Liver (tissue), 9 donors: ENCODE measurements around the gene GAN. TPM values are rescaled to one million over a fixed set of nuclear protein-coding genes. Genes with fewer than 3 reads are reported as not detected.

ENCODE experiments used
- DNase-seq: peaks from one replicate; pipeline ENCODE4 v3.0.0-alpha.2; 2017; ENCODE audit warnings: low spot score
- H3K27ac ChIP-seq, 2 donors: one replicate each; pipeline ENCODE4 v1.7.0; 2013; ENCODE audit warnings: inconsistent platforms in 2 of 2, low read length in 2 of 2, control low read depth in 1 of 2, low read depth in 1 of 2, mild to moderate bottlenecking in 1 of 2
- H3K27me3 ChIP-seq, 4 donors: one replicate each; pipeline versions ENCODE4 v1.6.1 to v1.7.0; 2013; ENCODE audit warnings: low read length in 3 of 4, inconsistent platforms in 1 of 4, mild to moderate bottlenecking in 1 of 4, moderate library complexity in 1 of 4; ENCODE audit not compliant: control insufficient read depth in 4 of 4, insufficient read depth in 4 of 4
- H3K36me3 ChIP-seq, 4 donors: one replicate each; pipeline versions ENCODE4 v1.6.1 to v1.7.0; 2013; ENCODE audit warnings: low read length in 3 of 4, mild to moderate bottlenecking in 3 of 4, low read depth in 1 of 4, moderate library complexity in 1 of 4; ENCODE audit not compliant: control insufficient read depth in 4 of 4, insufficient read depth in 3 of 4
- H3K4me1 ChIP-seq, 4 donors: one replicate each; pipeline versions ENCODE4 v1.6.1 to v1.7.0; 2013; ENCODE audit warnings: low read length in 3 of 4, mild to moderate bottlenecking in 3 of 4, moderate library complexity in 1 of 4; ENCODE audit not compliant: control insufficient read depth in 4 of 4, insufficient read depth in 4 of 4
- H3K4me3 ChIP-seq, 3 donors: one replicate each; pipeline versions ENCODE4 v1.6.1 to v1.7.0; 2013; ENCODE audit warnings: low read length in 3 of 3, control low read depth in 1 of 3, low read depth in 1 of 3, mild to moderate bottlenecking in 1 of 3
- H3K9ac ChIP-seq, 2 donors: one replicate each; pipeline ENCODE4 v1.7.0; 2013; ENCODE audit warnings: low read length in 2 of 2, mild to moderate bottlenecking in 2 of 2, moderate library complexity in 2 of 2, control low read depth in 1 of 2, low read depth in 1 of 2
- H3K9me3 ChIP-seq, 4 donors: one replicate each; pipeline versions ENCODE4 v1.6.1 to v1.7.0; 2013; ENCODE audit warnings: low read length in 3 of 4; ENCODE audit not compliant: control insufficient read depth in 4 of 4
- ATF3 ChIP-seq: IDR thresholded peaks from 2 replicates; pipeline ENCODE4 v1.6.1; 2016; ENCODE audit warnings: antibody characterized with exemption
- CTCF ChIP-seq: fragments of 150-350 bp; IDR thresholded peaks from 2 replicates; pipeline ENCODE4 v1.5.1; 2017; ENCODE audit warnings: improper control_type of control experiment, low read depth, low read length; ENCODE audit not compliant: missing input control
- EGR1 ChIP-seq, 2 donors: IDR thresholded peaks; 2 replicates each; pipeline ENCODE4 v1.6.1; 2016 to 2018; ENCODE audit warnings: antibody characterized with exemption in 2 of 2, low read depth in 2 of 2
- FOXA1 ChIP-seq: IDR thresholded peaks from 2 replicates; pipeline ENCODE4 v1.6.1; 2016; ENCODE audit warnings: antibody characterized with exemption
- FOXA2 ChIP-seq: IDR thresholded peaks from 2 replicates; pipeline ENCODE4 v1.6.1; 2016; ENCODE audit warnings: antibody characterized with exemption
- GABPA ChIP-seq, 2 donors: IDR thresholded peaks in 1 of 2; conservative IDR thresholded peaks in 1 of 2; 2 replicates each; pipeline ENCODE4 v1.6.1; 2016; ENCODE audit warnings: antibody characterized with exemption in 2 of 2, mild to moderate bottlenecking in 1 of 2, moderate library complexity in 1 of 2
- HNF4A ChIP-seq, 2 donors: conservative IDR thresholded peaks; 2 replicates each; pipeline ENCODE4 v1.6.1; 2016; ENCODE audit warnings: antibody characterized with exemption in 2 of 2, mild to moderate bottlenecking in 2 of 2
- HNF4G ChIP-seq: IDR thresholded peaks from 2 replicates; pipeline ENCODE4 v1.6.1; 2016; ENCODE audit warnings: antibody characterized with exemption
- JUND ChIP-seq, 2 donors: IDR thresholded peaks; 2 replicates each; pipeline ENCODE4 v1.6.1; 2016; ENCODE audit warnings: antibody characterized with exemption in 2 of 2
- MAX ChIP-seq: IDR thresholded peaks from 2 replicates; pipeline ENCODE4 v1.6.1; 2016; ENCODE audit warnings: antibody characterized with exemption
- NR2F2 ChIP-seq: IDR thresholded peaks from 2 replicates; pipeline ENCODE4 v1.6.1; 2016; ENCODE audit warnings: antibody characterized with exemption
- RAD21 ChIP-seq, 2 donors: IDR thresholded peaks; 2 replicates each; pipeline ENCODE4 v1.6.1; 2016; ENCODE audit warnings: antibody characterized with exemption in 2 of 2, mild to moderate bottlenecking in 2 of 2
- REST ChIP-seq: IDR thresholded peaks from 2 replicates; pipeline ENCODE4 v1.6.1; 2016; ENCODE audit warnings: antibody characterized with exemption, mild to moderate bottlenecking
- RXRA ChIP-seq, 2 donors: IDR thresholded peaks; 2 replicates each; pipeline ENCODE4 v1.6.1; 2017 to 2018; ENCODE audit warnings: antibody characterized with exemption in 2 of 2, mild to moderate bottlenecking in 1 of 2
- SP1 ChIP-seq: IDR thresholded peaks from 2 replicates; pipeline ENCODE4 v1.6.1; 2018; ENCODE audit warnings: antibody characterized with exemption, mild to moderate bottlenecking
- TAF1 ChIP-seq: conservative IDR thresholded peaks from 2 replicates; pipeline ENCODE4 v1.6.1; 2016; ENCODE audit warnings: antibody characterized with exemption, mild to moderate bottlenecking
- YY1 ChIP-seq: IDR thresholded peaks from 2 replicates; pipeline ENCODE4 v1.6.1; 2016; ENCODE audit warnings: antibody characterized with exemption, mild to moderate bottlenecking
- ZBTB33 ChIP-seq: IDR thresholded peaks from 2 replicates; pipeline ENCODE4 v1.6.1; 2016; ENCODE audit warnings: antibody characterized with exemption
- WGBS: extraction: QIAGEN DNeasy Blood & Tissue Kit; methylation state at CpG from one replicate; pipeline ENCODE4 v1.1.7; 2013; 5-methylcytosine and 5-hydroxymethylcytosine counted together
- polyA plus RNA-seq, 2 donors: library from polyadenylated mRNA; stranded (reverse) in 1 of 2; unstranded in 1 of 2; fragments of 200-250 nt in 1 of 2; fragments of >200 nt in 1 of 2; fragmentation: Nextera tagmentation in 1 of 2; extraction: Ambion mirVana in 1 of 2; gene quantifications; one replicate each; pipeline versions ENCODE4 v1.2.1 to v1.2.3, GENCODE V29; 2013 to 2015
- total RNA-seq, 2 donors: library from RNA; depleted of rRNA; stranded (reverse); fragments of >200 nt; gene quantifications; one replicate each; pipeline ENCODE4 v1.2.3, GENCODE V29; 2014
- donor health status: healthy.
- donor health status: healthy.
- donor health status: healthy.
- donor health status: healthy.
- donor health status: healthy.

GAN gene
- total and polyA plus RNA-seq, 4 donors = 0.33 to 5.5 (median 1.5) TPM

GRCh38 chr16:81432937-81433557, 118.3 kb downstream of the GAN start:
- no peak for DNase-seq
- no peak overlapping the region for H3K27ac ChIP-seq
- 85% methylated on average over 14 of the region's 14 CpGs for WGBS

GRCh38 chr16:81435103-81435502, 120.3 kb downstream of the GAN start:
- Histone ChIP-seq H3K27ac (no peak overlapping the region), H3K4me1 (peaks cover 0 to 11% (median 5%) of the 10 kb centered on the region in 4 donors), H3K9ac (no peak overlapping the region), H3K27me3 (no peaks in the 10 kb centered on the region), H3K36me3 (no peaks in the 10 kb centered on the region), H3K9me3 (no peaks in the 10 kb centered on the region), H3K4me3 (no peak overlapping the region)
- WGBS = 74% methylated on average over 3 of the region's 3 CpGs
- TF ChIP-seq RXRA (IDR thresholded peaks at IDR 0.05) = no peak
- TF ChIP-seq NR2F2 = no peak
- TF ChIP-seq JUND (IDR thresholded peaks at IDR 0.05) = no peak
- no peak for TF ChIP-seq GABPA (IDR thresholded peaks at IDR 0.05 in 1 of 2, conservative IDR thresholded peaks at IDR 0.05 in 1 of 2)
- TF ChIP-seq FOXA2 = no peak
- TF ChIP-seq TAF1 = no peak
- no peak for TF ChIP-seq FOXA1
- no peak for TF ChIP-seq EGR1 (IDR thresholded peaks at IDR 0.05; ENCODE audit: low read depth in 2 of 2)
- no peak for TF ChIP-seq REST
- TF ChIP-seq YY1 = no peak
- no peak for TF ChIP-seq CTCF
- TF ChIP-seq SP1 = no peak
- no peak for TF ChIP-seq HNF4G
- TF ChIP-seq ATF3 = no peak
- no peak for TF ChIP-seq ZBTB33
- no peak for TF ChIP-seq HNF4A (conservative IDR thresholded peaks at IDR 0.05)
- TF ChIP-seq RAD21 (IDR thresholded peaks at IDR 0.05) = no peak
- no peak for TF ChIP-seq MAX
- DNase-seq = no peak

More at GRCh38 chr16:81432937-81433557, 118.3 kb downstream of the GAN start:
- Histone ChIP-seq H3K27me3 (no peaks in the 10 kb centered on the region), H3K9me3 (no peaks in the 10 kb centered on the region), H3K4me1 (peaks cover 5 to 15% (median 9%) of the 10 kb centered on the region in 4 donors), H3K4me3 (no peak overlapping the region), H3K36me3 (no peaks in the 10 kb centered on the region), H3K9ac (no peak overlapping the region)
- TF ChIP-seq EGR1 (IDR thresholded peaks at IDR 0.05; ENCODE audit: low read depth in 2 of 2) = no peak
- TF ChIP-seq FOXA1 = no peak
- no peak for TF ChIP-seq SP1
- no peak for TF ChIP-seq YY1
- TF ChIP-seq GABPA (IDR thresholded peaks at IDR 0.05 in 1 of 2, conservative IDR thresholded peaks at IDR 0.05 in 1 of 2) = no peak
- TF ChIP-seq JUND (IDR thresholded peaks at IDR 0.05) = no peak
